OCI-LY1 (cell line): ENCODE measurements around the gene HDAC9.

Experiments
- H2AFZ ChIP-seq: fragments of 200-600 bp; sonication (generic), shearing (Covaris generic); 2 replicates; pipeline ENCODE4 v1.6.0; 2014; ENCODE audit warnings: antibody characterized with exemption, mild to moderate bottlenecking, low read length
- H3F3A ChIP-seq: fragments of 200-600 bp; sonication (generic), shearing (Covaris generic); 2 replicates; pipeline ENCODE4 v1.6.0; 2014; ENCODE audit warnings: mild to moderate bottlenecking, antibody characterized with exemption, low read length, moderate library complexity; ENCODE audit not compliant: insufficient read depth
- H3K27ac ChIP-seq: fragments of 200-600 bp; sonication (generic); 2 replicates; pipeline ENCODE4 v1.5.1; 2014; ENCODE audit warnings: low read length, mixed run types, mild to moderate bottlenecking, low read depth; ENCODE audit not compliant: poor library complexity, severe bottlenecking
- H3K27me3 ChIP-seq: fragments of 200-600 bp; sonication (generic); 2 replicates; pipeline ENCODE4 v1.6.0; 2014; ENCODE audit warnings: antibody characterized with exemption, mild to moderate bottlenecking, low read length, moderate library complexity; ENCODE audit not compliant: insufficient read depth
- H3K36me3 ChIP-seq: fragments of 200-600 bp; sonication (generic); 2 replicates; pipeline ENCODE4 v1.6.1; 2014; ENCODE audit warnings: mild to moderate bottlenecking, antibody characterized with exemption, low read length, moderate library complexity, mixed read lengths; ENCODE audit not compliant: insufficient read depth
- H3K4me1 ChIP-seq: fragments of 200-600 bp; sonication (generic); 2 replicates; pipeline ENCODE4 v1.5.1; 2014; ENCODE audit warnings: mild to moderate bottlenecking, low read length, moderate library complexity; ENCODE audit not compliant: insufficient read depth, severe bottlenecking
- H3K4me2 ChIP-seq: fragments of 200-600 bp; sonication (generic), shearing (Covaris generic); 2 replicates; pipeline ENCODE4 v1.6.1; 2014; ENCODE audit warnings: low read length
- H3K4me3 ChIP-seq: fragments of 200-600 bp; sonication (generic); 2 replicates; pipeline ENCODE4 v1.5.1; 2014; ENCODE audit warnings: low read length, low read depth, mild to moderate bottlenecking, mixed read lengths; ENCODE audit not compliant: poor library complexity, severe bottlenecking
- H3K79me2 ChIP-seq: fragments of 200-600 bp; shearing (Covaris generic); 2 replicates; pipeline ENCODE4 v1.6.1; 2016; ENCODE audit warnings: mixed run types, low read length, mixed read lengths; ENCODE audit not compliant: insufficient read depth
- H3K9ac ChIP-seq: fragments of 200-600 bp; sonication (generic), shearing (Covaris generic); 2 replicates; pipeline ENCODE4 v1.6.1; 2014; ENCODE audit warnings: mild to moderate bottlenecking, low read length, mixed read lengths
- H3K9me2 ChIP-seq: fragments of 200-600 bp; sonication (generic), shearing (Covaris generic); 2 replicates; pipeline ENCODE4 v1.6.1; 2014; ENCODE audit warnings: low read depth, mild to moderate bottlenecking, low read length, mixed read lengths
- H3K9me3 ChIP-seq: fragments of 200-600 bp; shearing (Covaris generic); 2 replicates; pipeline ENCODE4 v1.6.1; 2014; ENCODE audit warnings: low read length, mixed read lengths
- H4K20me1 ChIP-seq: fragments of 200-600 bp; sonication (generic), shearing (Covaris generic); 2 replicates; pipeline ENCODE4 v1.6.0; 2016; ENCODE audit warnings: mild to moderate bottlenecking, low read length; ENCODE audit not compliant: insufficient read depth
- EZH2 ChIP-seq: fragments of 200-600 bp; sonication (generic), shearing (Covaris generic); IDR thresholded peaks from 2 replicates; pipeline ENCODE4 v1.8.0; 2017; ENCODE audit warnings: borderline replicate concordance, mixed run types, mild to moderate bottlenecking, antibody characterized with exemption, low read length, moderate library complexity, mixed read lengths
- TF ChIP-seq, protein P1 (sequence below): fragments of 200-600 bp; sonication (generic), shearing (Covaris generic); IDR thresholded peaks from 2 replicates; pipeline ENCODE4 v1.5.1; 2017; ENCODE audit warnings: mild to moderate bottlenecking, antibody characterized with exemption, low read length, moderate library complexity, mixed read lengths

HDAC9 gene

DNA sequence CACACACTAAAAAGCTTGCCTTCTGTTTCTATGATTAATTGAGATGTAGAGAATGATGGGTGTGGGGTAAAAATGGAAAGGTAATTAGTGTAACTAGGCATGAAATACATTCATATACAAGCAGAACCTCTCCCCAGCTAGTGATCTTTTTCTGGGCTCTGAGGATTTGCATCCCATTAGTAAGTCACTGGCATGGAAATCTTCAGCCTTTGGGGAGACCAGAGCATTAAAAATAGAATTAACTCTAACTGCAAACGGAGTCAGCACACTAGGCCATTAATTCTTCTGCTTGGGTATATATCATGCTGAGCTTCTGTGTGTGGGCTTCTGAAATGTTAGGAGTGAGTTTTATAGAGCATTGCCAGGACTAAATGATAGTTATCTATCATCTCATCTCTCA is 128.9 kb downstream of the HDAC9 start:
- H2AFZ ChIP-seq: no peak overlapping the region
- H3K27ac ChIP-seq: no peak overlapping the region
- 0 out of 2 replicates have a peak, but pooled peaks cover 4% of the 10 kb centered on the region for H3K36me3 ChIP-seq
- H3F3A ChIP-seq: no peaks in the 10 kb centered on the region
- H3K4me1 ChIP-seq: no peaks in the 10 kb centered on the region
- H3K79me2 ChIP-seq: no peaks in the 10 kb centered on the region
- H3K4me2 ChIP-seq: no peak overlapping the region
- no peaks in the 10 kb centered on the region for H4K20me1 ChIP-seq
- H3K9ac ChIP-seq: no peak overlapping the region
- no peaks in the 10 kb centered on the region for H3K9me2 ChIP-seq
- TF ChIP-seq, protein P1, sequence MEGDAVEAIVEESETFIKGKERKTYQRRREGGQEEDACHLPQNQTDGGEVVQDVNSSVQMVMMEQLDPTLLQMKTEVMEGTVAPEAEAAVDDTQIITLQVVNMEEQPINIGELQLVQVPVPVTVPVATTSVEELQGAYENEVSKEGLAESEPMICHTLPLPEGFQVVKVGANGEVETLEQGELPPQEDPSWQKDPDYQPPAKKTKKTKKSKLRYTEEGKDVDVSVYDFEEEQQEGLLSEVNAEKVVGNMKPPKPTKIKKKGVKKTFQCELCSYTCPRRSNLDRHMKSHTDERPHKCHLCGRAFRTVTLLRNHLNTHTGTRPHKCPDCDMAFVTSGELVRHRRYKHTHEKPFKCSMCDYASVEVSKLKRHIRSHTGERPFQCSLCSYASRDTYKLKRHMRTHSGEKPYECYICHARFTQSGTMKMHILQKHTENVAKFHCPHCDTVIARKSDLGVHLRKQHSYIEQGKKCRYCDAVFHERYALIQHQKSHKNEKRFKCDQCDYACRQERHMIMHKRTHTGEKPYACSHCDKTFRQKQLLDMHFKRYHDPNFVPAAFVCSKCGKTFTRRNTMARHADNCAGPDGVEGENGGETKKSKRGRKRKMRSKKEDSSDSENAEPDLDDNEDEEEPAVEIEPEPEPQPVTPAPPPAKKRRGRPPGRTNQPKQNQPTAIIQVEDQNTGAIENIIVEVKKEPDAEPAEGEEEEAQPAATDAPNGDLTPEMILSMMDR: no peak
- no peak for TF ChIP-seq EZH2
- H3K27me3 ChIP-seq: no peaks in the 10 kb centered on the region
- H3K4me3 ChIP-seq: no peak overlapping the region
- H3K9me3 ChIP-seq: no peaks in the 10 kb centered on the region

DNA sequence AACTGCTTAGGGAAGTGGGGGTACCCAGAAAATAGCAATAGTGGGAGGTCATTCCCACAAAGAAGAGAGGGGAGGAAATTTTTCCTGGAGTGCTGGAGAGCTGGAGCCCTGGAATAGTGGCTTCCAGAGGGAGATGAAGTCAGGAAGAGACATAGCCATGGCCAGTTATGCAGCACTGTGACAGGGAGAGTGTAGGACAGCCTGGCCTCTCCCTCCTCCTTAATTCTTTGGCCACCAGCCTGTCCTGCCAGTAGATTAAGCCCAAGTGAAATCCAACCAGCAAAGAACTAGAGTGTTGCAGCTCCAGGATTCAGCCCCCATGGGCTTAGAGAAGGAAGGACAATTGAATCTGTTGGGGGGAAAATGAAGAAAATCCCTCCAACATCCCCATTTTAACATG is 130.5 kb downstream of the HDAC9 start:
- no peak overlapping the region for H3K27ac ChIP-seq

DNA sequence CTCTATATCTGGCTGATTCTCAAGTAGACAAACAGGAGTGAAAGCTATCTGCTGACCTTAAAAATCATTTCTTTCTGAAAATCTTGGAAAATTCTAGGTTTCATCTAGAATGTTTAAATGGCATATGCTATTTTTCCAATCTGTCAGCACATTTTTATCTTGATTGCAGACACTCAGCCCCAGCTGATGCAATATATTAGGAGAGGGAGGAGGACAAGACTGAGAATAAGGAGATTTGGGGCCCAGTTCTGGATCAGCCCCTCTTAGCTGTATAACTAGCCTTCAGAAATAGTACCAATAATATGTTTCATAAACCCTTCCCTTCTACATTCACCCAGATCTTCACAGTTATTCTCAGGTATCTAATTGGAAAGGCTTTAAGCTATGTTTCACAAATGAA is 131.2 kb downstream of the HDAC9 start:
- H3K9me3 ChIP-seq: no peaks in the 10 kb centered on the region
- H3K9me2 ChIP-seq: no peaks in the 10 kb centered on the region
- no peak overlapping the region for H3K4me3 ChIP-seq
- H3K4me1 ChIP-seq: no peaks in the 10 kb centered on the region
- no peak overlapping the region for H3K27ac ChIP-seq
- H3K9ac ChIP-seq: no peak overlapping the region
- H3K27me3 ChIP-seq: no peaks in the 10 kb centered on the region
- H3F3A ChIP-seq: no peaks in the 10 kb centered on the region
- H3K4me2 ChIP-seq: no peak overlapping the region
- no peak overlapping the region for H2AFZ ChIP-seq
- no peak for TF ChIP-seq EZH2
- TF ChIP-seq, protein P1: no peak
- H3K36me3 ChIP-seq: 0 out of 2 replicates have a peak, but pooled peaks cover 4% of the 10 kb centered on the region
- no peaks in the 10 kb centered on the region for H3K79me2 ChIP-seq
- no peaks in the 10 kb centered on the region for H4K20me1 ChIP-seq

More for the DNA sequence above, 130.5 kb downstream of the HDAC9 start:
- no peaks in the 10 kb centered on the region for H3K27me3 ChIP-seq
- no peaks in the 10 kb centered on the region for H4K20me1 ChIP-seq
- H2AFZ ChIP-seq: no peak overlapping the region
- H3F3A ChIP-seq: no peaks in the 10 kb centered on the region
- no peaks in the 10 kb centered on the region for H3K79me2 ChIP-seq
- H3K4me3 ChIP-seq: no peak overlapping the region
- no peaks in the 10 kb centered on the region for H3K4me1 ChIP-seq
- 0 out of 2 replicates have a peak, but pooled peaks cover 4% of the 10 kb centered on the region for H3K36me3 ChIP-seq
- no peak for TF ChIP-seq EZH2
- TF ChIP-seq, protein P1: no peak
- H3K9me2 ChIP-seq: no peaks in the 10 kb centered on the region
- H3K4me2 ChIP-seq: no peak overlapping the region
- no peaks in the 10 kb centered on the region for H3K9me3 ChIP-seq
- H3K9ac ChIP-seq: no peak overlapping the region
